ENCODE results near the gene PRKAG2.

Gene PRKAG2

DNA sequence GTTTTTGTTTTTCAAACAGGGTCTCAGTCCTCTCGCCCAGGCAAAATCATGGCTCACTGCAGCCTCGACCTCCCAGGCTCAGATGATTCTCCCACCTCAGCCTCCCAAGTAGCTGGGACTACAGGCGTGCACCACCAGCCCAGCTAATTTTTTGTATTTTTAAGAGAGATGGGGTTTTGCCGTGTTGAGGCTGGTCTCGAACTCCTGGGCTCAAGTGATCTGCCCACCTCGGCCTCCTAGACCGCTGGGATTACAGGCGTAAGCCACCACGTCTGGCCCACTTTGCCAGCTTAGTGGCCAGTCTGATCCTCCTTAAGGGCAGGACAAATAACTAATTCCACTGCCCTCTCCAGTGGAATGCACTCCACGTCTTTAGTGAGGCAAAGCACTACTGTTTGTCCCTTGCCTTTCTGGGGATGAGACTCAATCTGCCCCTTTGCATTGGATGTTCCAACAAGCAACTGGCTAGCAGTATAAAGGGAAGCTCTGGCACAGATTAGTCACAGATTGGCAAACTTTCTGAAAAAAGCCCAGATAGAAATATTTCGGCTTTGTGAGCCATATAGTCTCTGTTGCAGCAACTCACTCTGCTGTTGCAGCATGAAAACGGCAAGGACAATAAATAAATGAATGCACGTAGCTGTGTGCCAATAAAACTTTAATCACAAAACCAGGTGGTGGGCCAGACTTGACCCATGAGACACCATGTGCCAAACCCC, 213.4 kb downstream of the PRKAG2 start:
- no peak for TF ChIP-seq MYC (IDR thresholded peaks at IDR 0.05; ENCODE audit: low read depth, low read length)
- TF ChIP-seq, protein P1, sequence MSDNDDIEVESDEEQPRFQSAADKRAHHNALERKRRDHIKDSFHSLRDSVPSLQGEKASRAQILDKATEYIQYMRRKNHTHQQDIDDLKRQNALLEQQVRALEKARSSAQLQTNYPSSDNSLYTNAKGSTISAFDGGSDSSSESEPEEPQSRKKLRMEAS (IDR thresholded peaks at IDR 0.05; ENCODE audit: low read depth, low read length): no peak
- TF ChIP-seq POLR2A (IDR thresholded peaks at IDR 0.05; ENCODE audit: extremely low read depth, insufficient read length): no peak
- TF ChIP-seq, protein P2, sequence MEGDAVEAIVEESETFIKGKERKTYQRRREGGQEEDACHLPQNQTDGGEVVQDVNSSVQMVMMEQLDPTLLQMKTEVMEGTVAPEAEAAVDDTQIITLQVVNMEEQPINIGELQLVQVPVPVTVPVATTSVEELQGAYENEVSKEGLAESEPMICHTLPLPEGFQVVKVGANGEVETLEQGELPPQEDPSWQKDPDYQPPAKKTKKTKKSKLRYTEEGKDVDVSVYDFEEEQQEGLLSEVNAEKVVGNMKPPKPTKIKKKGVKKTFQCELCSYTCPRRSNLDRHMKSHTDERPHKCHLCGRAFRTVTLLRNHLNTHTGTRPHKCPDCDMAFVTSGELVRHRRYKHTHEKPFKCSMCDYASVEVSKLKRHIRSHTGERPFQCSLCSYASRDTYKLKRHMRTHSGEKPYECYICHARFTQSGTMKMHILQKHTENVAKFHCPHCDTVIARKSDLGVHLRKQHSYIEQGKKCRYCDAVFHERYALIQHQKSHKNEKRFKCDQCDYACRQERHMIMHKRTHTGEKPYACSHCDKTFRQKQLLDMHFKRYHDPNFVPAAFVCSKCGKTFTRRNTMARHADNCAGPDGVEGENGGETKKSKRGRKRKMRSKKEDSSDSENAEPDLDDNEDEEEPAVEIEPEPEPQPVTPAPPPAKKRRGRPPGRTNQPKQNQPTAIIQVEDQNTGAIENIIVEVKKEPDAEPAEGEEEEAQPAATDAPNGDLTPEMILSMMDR (IDR thresholded peaks at IDR 0.05; ENCODE audit: low read depth, low read length): no peak
- no peak overlapping the region for H3K4me3 ChIP-seq (ENCODE audit: low read depth, low read length)
- no peak for DNase-seq (ENCODE audit: low read depth)

DNA sequence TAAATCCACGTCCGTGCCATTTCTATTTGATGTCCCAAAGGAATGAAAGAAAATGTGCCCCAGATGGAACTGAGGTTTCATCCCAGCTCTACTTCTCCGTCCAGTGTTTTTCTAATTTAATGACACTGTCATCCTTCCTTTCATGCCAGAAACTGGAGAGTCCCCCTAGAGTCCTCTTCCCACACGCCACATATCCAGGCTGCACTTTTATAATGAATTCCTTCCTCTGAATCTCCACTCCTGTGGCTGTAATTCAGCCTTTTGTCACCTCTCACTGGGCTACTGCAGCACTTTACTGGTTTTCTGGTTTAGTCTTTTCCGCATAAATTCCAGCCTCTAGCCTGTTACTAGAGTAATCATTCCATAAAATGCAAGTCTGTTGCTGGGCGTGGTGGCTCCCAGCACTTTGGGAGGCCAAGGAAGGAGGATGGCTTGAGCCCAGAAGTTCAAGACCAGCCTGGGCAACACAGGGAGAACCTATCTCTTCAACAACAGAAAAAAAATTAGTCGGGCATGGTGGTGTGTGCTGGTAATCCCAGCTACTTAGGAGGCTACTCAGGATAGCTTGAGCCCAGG, 214.6 kb downstream of the PRKAG2 start:
- no peak overlapping the region for H3K4me3 ChIP-seq (ENCODE audit: low read depth, low read length)
- TF ChIP-seq POLR2A (IDR thresholded peaks at IDR 0.05; ENCODE audit: extremely low read depth, insufficient read length) (no peak), MYC (IDR thresholded peaks at IDR 0.05; ENCODE audit: low read depth, low read length) (no peak)
- TF ChIP-seq, protein P2 (IDR thresholded peaks at IDR 0.05; ENCODE audit: low read depth, low read length): no peak
- TF ChIP-seq, protein P1 (IDR thresholded peaks at IDR 0.05; ENCODE audit: low read depth, low read length): no peak
- DNase-seq (ENCODE audit: low read depth): no peak

DNA sequence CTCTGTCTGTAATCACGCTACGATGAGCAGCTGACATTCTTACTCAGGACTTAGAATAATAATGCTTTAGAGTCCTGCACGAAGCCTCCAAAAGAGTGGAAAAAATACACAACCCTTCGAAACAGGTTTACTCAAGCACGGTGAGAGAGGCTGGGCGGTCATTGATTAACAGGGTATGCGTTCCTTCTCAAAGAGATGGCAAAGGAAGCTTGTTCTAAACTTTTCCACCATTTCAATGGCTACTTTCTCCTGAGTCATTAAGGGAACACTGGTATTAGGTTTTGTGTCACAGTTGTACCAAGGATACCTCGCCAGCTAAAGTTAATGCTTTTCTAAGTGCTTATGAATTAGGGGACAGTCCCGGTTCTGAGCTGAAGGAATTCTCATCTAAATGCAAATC, 215.3 kb downstream of the PRKAG2 start:
- TF ChIP-seq POLR2A (IDR thresholded peaks at IDR 0.05; ENCODE audit: extremely low read depth, insufficient read length): no peak
- TF ChIP-seq, protein P1 (IDR thresholded peaks at IDR 0.05; ENCODE audit: low read depth, low read length): no peak
- TF ChIP-seq, protein P2 (IDR thresholded peaks at IDR 0.05; ENCODE audit: low read depth, low read length): no peak
- TF ChIP-seq MYC (IDR thresholded peaks at IDR 0.05; ENCODE audit: low read depth, low read length): no peak
- H3K4me3 ChIP-seq (ENCODE audit: low read depth, low read length): no peak overlapping the region
- no peak for DNase-seq (ENCODE audit: low read depth)

DNA sequence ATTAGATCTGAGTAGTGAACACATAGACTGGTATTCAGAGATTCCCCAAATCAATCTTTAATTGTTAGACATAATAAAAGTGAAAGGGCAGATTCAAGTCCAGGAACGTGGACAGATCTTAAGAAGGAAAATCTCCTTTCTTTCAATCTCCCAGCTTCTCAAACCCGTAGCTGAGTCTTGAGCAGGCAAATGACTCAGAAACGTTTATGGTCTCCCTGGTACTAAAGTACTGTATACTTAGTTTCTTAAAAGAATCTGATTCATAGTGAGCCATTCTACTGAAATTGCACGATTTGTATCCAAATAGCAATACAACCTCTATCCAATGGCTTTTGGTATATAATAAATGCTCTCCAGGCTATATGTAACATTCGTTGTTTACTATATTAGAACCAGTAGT, 216.8 kb downstream of the PRKAG2 start:
- DNase-seq (ENCODE audit: low read depth): no peak
- H3K4me3 ChIP-seq (ENCODE audit: low read depth, low read length): no peak overlapping the region
- no peak for TF ChIP-seq POLR2A (IDR thresholded peaks at IDR 0.05; ENCODE audit: extremely low read depth, insufficient read length)
- TF ChIP-seq, protein P2 (IDR thresholded peaks at IDR 0.05; ENCODE audit: low read depth, low read length): no peak
- TF ChIP-seq, protein P1 (IDR thresholded peaks at IDR 0.05; ENCODE audit: low read depth, low read length): no peak
- TF ChIP-seq MYC (IDR thresholded peaks at IDR 0.05; ENCODE audit: low read depth, low read length): no peak

DNA sequence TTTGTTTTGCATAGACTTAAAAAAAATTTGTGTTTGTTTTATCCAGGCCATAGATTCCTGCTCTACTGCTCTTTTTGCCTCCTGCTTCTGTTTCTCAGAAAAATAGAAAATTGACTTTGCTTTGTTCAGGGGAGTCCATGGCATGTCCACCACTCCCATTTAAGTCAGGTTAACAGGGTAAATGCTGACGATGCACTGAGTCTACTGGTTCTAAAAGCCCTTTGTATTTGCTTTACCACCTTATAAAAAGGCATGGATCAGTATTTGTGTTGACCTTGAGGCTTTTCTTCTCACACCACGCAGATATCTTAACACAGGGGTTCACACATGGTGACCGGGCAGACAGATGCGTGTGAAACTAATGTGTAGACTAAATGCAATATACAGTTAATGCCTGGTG, 217.7 kb downstream of the PRKAG2 start:
- DNase-seq (ENCODE audit: low read depth): no peak
- TF ChIP-seq, protein P2 (IDR thresholded peaks at IDR 0.05; ENCODE audit: low read depth, low read length): no peak
- TF ChIP-seq POLR2A (IDR thresholded peaks at IDR 0.05; ENCODE audit: extremely low read depth, insufficient read length) (no peak), MYC (IDR thresholded peaks at IDR 0.05; ENCODE audit: low read depth, low read length) (no peak)
- TF ChIP-seq, protein P1 (IDR thresholded peaks at IDR 0.05; ENCODE audit: low read depth, low read length): no peak
- H3K4me3 ChIP-seq (ENCODE audit: low read depth, low read length): no peak overlapping the region

Data from NB4 (cell line).